Nephron (organoid): ENCODE data around the gene BSDC1.

Experiments used
- H3K27ac Mint-ChIP-seq, 3 experiments: 2 replicates each; pipeline ENCODE4 v1.8.0; 2020; ENCODE audit warnings: mixed read lengths in 3 of 3, mild to moderate bottlenecking in 2 of 3, moderate library complexity in 1 of 3
- H3K27me3 Mint-ChIP-seq: 2 replicates; pipeline ENCODE4 v1.8.0; 2021; ENCODE audit warnings: low read depth, mild to moderate bottlenecking, moderate library complexity, mixed read lengths
- H3K36me3 Mint-ChIP-seq: 2 replicates; pipeline ENCODE4 v1.8.0; 2020; ENCODE audit warnings: low read depth, mixed read lengths
- H3K4me1 Mint-ChIP-seq: 2 replicates; pipeline ENCODE4 v1.8.0; 2020; ENCODE audit warnings: mixed read lengths
- H3K4me3 Mint-ChIP-seq, 3 experiments: 2 replicates each; pipeline ENCODE4 v1.8.0; 2020; ENCODE audit warnings: mild to moderate bottlenecking in 3 of 3, mixed read lengths in 3 of 3, moderate library complexity in 2 of 3
- H3K9me3 Mint-ChIP-seq: 2 replicates; pipeline ENCODE4 v1.8.0; 2020; ENCODE audit warnings: mixed read lengths
- CTCF ChIP-seq, 3 experiments: fragments of 200-600 bp; sonication (generic); IDR thresholded peaks; one replicate each; pipeline ENCODE4 v1.5.0; 2021; ENCODE audit warnings: antibody characterized with exemption in 3 of 3; ENCODE audit not compliant: unreplicated experiment in 3 of 3

Gene BSDC1

GRCh38 chr1:32376199-32376598, 18.0 kb downstream of the BSDC1 start:
- TF ChIP-seq CTCF (IDR thresholded peaks at IDR 0.05; ENCODE audit: unreplicated experiment in 3 of 3), result no peak
- Mint-ChIP-seq H3K4me1 (no peaks in the 10 kb centered on the region), H3K9me3 (no peaks in the 10 kb centered on the region), H3K27me3 (no peaks in the 10 kb centered on the region), H3K4me3 (no peak overlapping the region), H3K36me3 (peaks cover 78% of the 10 kb centered on the region), H3K27ac (no peak overlapping the region)

GRCh38 chr1:32373996-32374592, 20.1 kb downstream of the BSDC1 start:
- Mint-ChIP-seq H3K4me3 (no peak overlapping the region), H3K4me1 (no peaks in the 10 kb centered on the region), H3K9me3 (no peaks in the 10 kb centered on the region), H3K27ac (no peak overlapping the region), H3K27me3 (no peaks in the 10 kb centered on the region), H3K36me3 (peaks cover 63% of the 10 kb centered on the region)
- no peak for TF ChIP-seq CTCF (IDR thresholded peaks at IDR 0.05; ENCODE audit: unreplicated experiment in 3 of 3)

GRCh38 chr1:32372149-32372756, 22.0 kb downstream of the BSDC1 start:
- TF ChIP-seq CTCF (IDR thresholded peaks at IDR 0.05; ENCODE audit: unreplicated experiment in 3 of 3), result no peak
- Mint-ChIP-seq H3K36me3 (peaks cover 57% of the 10 kb centered on the region), H3K4me1 (no peaks in the 10 kb centered on the region), H3K27ac (no peak overlapping the region), H3K27me3 (no peaks in the 10 kb centered on the region), H3K4me3 (no peak overlapping the region), H3K9me3 (no peaks in the 10 kb centered on the region)

- no peak overlapping the region for H3K4me3 Mint-ChIP-seq
- H3K27ac Mint-ChIP-seq, result no peak overlapping the region
- H3K36me3 Mint-ChIP-seq, result peaks cover 66% of the 10 kb centered on the region
- no peaks in the 10 kb centered on the region for H3K27me3 Mint-ChIP-seq
- H3K9me3 Mint-ChIP-seq, result no peaks in the 10 kb centered on the region
- no peaks in the 10 kb centered on the region for H3K4me1 Mint-ChIP-seq
- no peak for TF ChIP-seq CTCF (IDR thresholded peaks at IDR 0.05; ENCODE audit: unreplicated experiment in 3 of 3)
Measured at GRCh38 chr1:32367912-32368635, 26.2 kb downstream of the BSDC1 start.

GRCh38 chr1:32365445-32365844, 28.8 kb downstream of the BSDC1 start:
- TF ChIP-seq CTCF (IDR thresholded peaks at IDR 0.05; ENCODE audit: unreplicated experiment in 3 of 3), result no peak
- Mint-ChIP-seq H3K9me3 (no peaks in the 10 kb centered on the region), H3K36me3 (peaks cover 60% of the 10 kb centered on the region), H3K4me3 (no peak overlapping the region), H3K4me1 (peaks cover 12% of the 10 kb centered on the region), H3K27ac (peak overlapping the region in 1 of 3 experiments; percentile 8), H3K27me3 (peaks cover 5% of the 10 kb centered on the region)
